ENCODE results near the gene SAP30BP. TPM values are rescaled to one million over a fixed set of nuclear protein-coding genes. Genes with fewer than 3 reads are reported as not detected.

SAP30BP gene
- total and polyA plus RNA-seq, 2 experiments from 2014 or later: 44.9 to 97.9 TPM

DNA sequence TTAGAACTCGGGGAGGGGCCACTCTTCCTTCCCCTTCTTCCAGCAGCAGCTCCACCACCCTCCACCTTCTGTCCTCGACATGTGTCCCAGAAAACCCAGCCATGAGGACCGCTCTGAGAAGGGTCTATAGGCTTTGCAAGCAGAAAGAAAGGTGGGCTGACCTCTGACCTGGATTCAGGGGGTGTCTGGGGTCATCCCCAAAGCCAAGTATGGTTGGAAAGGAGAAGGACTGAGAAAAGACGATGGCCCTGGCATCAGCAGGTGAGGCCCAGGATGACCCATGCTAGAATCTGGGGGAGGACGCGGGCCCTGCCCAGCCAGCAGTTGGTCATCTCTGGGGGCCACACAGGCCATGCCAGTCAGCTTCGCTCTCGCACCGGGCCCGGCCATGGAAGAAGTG, 40.0 kb upstream of the SAP30BP start:
- Histone ChIP-seq H2AFZ (no peak overlapping the region), H3F3A (replicated peaks; ENCODE audit: low read depth) (no peaks in the 10 kb centered on the region), H3K36me3 (ENCODE audit: insufficient read depth) (no peaks in the 10 kb centered on the region; the same call in 1 of the 2 replicates), H3K27ac (ENCODE audit: low read depth) (no peak overlapping the region), H4K20me1 (replicated peaks; ENCODE audit: insufficient read depth) (no peaks in the 10 kb centered on the region), H3K9me2 (ENCODE audit: insufficient read depth) (no peaks in the 10 kb centered on the region), H3K4me3 (no peak overlapping the region), H3K4me2 (no peak overlapping the region), H3K4me1 (ENCODE audit: insufficient read depth) (no peaks in the 10 kb centered on the region), H3K79me2 (replicated peaks; ENCODE audit: insufficient read depth) (no peaks in the 10 kb centered on the region), H3K27me3 (ENCODE audit: insufficient read depth) (no peaks in the 10 kb centered on the region)
- DNase-seq (ENCODE audit: low spot score): no peak
- Mint-ChIP-seq H3K27me3 (ENCODE audit: insufficient read depth, low read depth, poor library complexity) (peaks cover 15% of the 10 kb centered on the region), H3K27ac (no peak overlapping the region), H3K36me3 (ENCODE audit: low read depth) (peaks cover 3% of the 10 kb centered on the region; the same call in 1 of the 3 replicates), H3K4me1 (no peaks in the 10 kb centered on the region; the same call in 2 of the 3 replicates), H3K4me3 (no peak overlapping the region), H3K9me3 (no peaks in the 10 kb centered on the region)
- no peak for ATAC-seq
- TF ChIP-seq CREB1 (CRISPR knock-in tag; IDR thresholded peaks at IDR 0.05; ENCODE audit: low read depth): no peak
- TF ChIP-seq EZH2 (IDR thresholded peaks at IDR 0.05; ENCODE audit: low read depth, unreplicated experiment): no peak
- TF ChIP-seq, protein P1, sequence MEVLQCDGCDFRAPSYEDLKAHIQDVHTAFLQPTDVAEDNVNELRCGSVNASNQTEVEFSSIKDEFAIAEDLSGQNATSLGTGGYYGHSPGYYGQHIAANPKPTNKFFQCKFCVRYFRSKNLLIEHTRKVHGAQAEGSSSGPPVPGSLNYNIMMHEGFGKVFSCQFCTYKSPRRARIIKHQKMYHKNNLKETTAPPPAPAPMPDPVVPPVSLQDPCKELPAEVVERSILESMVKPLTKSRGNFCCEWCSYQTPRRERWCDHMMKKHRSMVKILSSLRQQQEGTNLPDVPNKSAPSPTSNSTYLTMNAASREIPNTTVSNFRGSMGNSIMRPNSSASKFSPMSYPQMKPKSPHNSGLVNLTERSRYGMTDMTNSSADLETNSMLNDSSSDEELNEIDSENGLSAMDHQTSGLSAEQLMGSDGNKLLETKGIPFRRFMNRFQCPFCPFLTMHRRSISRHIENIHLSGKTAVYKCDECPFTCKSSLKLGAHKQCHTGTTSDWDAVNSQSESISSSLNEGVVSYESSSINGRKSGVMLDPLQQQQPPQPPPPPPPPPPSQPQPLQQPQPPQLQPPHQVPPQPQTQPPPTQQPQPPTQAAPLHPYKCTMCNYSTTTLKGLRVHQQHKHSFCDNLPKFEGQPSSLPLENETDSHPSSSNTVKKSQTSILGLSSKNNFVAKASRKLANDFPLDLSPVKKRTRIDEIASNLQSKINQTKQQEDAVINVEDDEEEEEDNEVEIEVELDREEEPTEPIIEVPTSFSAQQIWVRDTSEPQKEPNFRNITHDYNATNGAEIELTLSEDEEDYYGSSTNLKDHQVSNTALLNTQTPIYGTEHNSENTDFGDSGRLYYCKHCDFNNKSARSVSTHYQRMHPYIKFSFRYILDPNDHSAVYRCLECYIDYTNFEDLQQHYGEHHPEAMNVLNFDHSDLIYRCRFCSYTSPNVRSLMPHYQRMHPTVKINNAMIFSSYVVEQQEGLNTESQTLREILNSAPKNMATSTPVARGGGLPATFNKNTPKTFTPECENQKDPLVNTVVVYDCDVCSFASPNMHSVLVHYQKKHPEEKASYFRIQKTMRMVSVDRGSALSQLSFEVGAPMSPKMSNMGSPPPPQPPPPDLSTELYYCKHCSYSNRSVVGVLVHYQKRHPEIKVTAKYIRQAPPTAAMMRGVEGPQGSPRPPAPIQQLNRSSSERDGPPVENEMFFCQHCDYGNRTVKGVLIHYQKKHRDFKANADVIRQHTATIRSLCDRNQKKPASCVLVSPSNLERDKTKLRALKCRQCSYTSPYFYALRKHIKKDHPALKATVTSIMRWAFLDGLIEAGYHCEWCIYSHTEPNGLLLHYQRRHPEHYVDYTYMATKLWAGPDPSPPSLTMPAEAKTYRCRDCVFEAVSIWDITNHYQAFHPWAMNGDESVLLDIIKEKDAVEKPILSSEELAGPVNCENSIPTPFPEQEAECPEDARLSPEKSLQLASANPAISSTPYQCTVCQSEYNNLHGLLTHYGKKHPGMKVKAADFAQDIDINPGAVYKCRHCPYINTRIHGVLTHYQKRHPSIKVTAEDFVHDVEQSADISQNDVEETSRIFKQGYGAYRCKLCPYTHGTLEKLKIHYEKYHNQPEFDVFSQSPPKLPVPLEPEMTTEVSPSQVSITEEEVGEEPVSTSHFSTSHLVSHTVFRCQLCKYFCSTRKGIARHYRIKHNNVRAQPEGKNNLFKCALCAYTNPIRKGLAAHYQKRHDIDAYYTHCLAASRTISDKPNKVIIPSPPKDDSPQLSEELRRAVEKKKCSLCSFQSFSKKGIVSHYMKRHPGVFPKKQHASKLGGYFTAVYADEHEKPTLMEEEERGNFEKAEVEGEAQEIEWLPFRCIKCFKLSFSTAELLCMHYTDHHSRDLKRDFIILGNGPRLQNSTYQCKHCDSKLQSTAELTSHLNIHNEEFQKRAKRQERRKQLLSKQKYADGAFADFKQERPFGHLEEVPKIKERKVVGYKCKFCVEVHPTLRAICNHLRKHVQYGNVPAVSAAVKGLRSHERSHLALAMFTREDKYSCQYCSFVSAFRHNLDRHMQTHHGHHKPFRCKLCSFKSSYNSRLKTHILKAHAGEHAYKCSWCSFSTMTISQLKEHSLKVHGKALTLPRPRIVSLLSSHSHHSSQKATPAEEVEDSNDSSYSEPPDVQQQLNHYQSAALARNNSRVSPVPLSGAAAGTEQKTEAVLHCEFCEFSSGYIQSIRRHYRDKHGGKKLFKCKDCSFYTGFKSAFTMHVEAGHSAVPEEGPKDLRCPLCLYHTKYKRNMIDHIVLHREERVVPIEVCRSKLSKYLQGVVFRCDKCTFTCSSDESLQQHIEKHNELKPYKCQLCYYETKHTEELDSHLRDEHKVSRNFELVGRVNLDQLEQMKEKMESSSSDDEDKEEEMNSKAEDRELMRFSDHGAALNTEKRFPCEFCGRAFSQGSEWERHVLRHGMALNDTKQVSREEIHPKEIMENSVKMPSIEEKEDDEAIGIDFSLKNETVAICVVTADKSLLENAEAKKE (CRISPR knock-in tag; IDR thresholded peaks at IDR 0.05): no peak
- TF ChIP-seq CTCF (conservative IDR thresholded peaks at IDR 0.05; ENCODE audit: low read depth in 2 of 2): no peak
- TF ChIP-seq ZNF331 (CRISPR knock-in tag; IDR thresholded peaks at IDR 0.05; ENCODE audit: low read depth): no peak
- no peak for TF ChIP-seq POLR2AphosphoS5 (IDR thresholded peaks at IDR 0.05; ENCODE audit: low read depth)
- no peak for TF ChIP-seq ZNF114 (CRISPR knock-in tag; IDR thresholded peaks at IDR 0.05)
- no peak for TF ChIP-seq NANOG (IDR thresholded peaks at IDR 0.05; ENCODE audit: borderline replicate concordance)
- TF ChIP-seq STAT1 (IDR thresholded peaks at IDR 0.05; ENCODE audit: unreplicated experiment): no peak
- no peak for TF ChIP-seq JUNB (IDR thresholded peaks at IDR 0.05; ENCODE audit: unreplicated experiment)
- TF ChIP-seq, protein P2, sequence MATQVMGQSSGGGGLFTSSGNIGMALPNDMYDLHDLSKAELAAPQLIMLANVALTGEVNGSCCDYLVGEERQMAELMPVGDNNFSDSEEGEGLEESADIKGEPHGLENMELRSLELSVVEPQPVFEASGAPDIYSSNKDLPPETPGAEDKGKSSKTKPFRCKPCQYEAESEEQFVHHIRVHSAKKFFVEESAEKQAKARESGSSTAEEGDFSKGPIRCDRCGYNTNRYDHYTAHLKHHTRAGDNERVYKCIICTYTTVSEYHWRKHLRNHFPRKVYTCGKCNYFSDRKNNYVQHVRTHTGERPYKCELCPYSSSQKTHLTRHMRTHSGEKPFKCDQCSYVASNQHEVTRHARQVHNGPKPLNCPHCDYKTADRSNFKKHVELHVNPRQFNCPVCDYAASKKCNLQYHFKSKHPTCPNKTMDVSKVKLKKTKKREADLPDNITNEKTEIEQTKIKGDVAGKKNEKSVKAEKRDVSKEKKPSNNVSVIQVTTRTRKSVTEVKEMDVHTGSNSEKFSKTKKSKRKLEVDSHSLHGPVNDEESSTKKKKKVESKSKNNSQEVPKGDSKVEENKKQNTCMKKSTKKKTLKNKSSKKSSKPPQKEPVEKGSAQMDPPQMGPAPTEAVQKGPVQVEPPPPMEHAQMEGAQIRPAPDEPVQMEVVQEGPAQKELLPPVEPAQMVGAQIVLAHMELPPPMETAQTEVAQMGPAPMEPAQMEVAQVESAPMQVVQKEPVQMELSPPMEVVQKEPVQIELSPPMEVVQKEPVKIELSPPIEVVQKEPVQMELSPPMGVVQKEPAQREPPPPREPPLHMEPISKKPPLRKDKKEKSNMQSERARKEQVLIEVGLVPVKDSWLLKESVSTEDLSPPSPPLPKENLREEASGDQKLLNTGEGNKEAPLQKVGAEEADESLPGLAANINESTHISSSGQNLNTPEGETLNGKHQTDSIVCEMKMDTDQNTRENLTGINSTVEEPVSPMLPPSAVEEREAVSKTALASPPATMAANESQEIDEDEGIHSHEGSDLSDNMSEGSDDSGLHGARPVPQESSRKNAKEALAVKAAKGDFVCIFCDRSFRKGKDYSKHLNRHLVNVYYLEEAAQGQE (IDR thresholded peaks at IDR 0.05; ENCODE audit: unreplicated experiment): no peak
- no peak for TF ChIP-seq EZH2phosphoT487 (IDR thresholded peaks at IDR 0.05; ENCODE audit: unreplicated experiment)
- TF ChIP-seq ETS1 (IDR thresholded peaks at IDR 0.05): no peak

Measured in GM23338 (cell line).